PC-9 (cell line): ENCODE measurements around the gene AFAP1.

Experiments
- CTCF ChIP-seq: fragments of 200-600 bp; sonication (generic); conservative IDR thresholded peaks from 2 replicates; pipeline ENCODE4 v1.6.1; 2017; ENCODE audit warnings: mixed run types, antibody characterized with exemption, mild to moderate bottlenecking, moderate library complexity
- EZH2 ChIP-seq: fragments of 200-600 bp; sonication (generic); IDR thresholded peaks from 2 replicates; pipeline ENCODE4 v1.8.0; 2017; ENCODE audit warnings: antibody characterized with exemption, low read depth

GRCh38 chr4:7967501-7968261, 28.0 kb upstream of the AFAP1 start:
- no peak for TF ChIP-seq EZH2
- TF ChIP-seq CTCF: no peak
